Activated CD4-positive, alpha-beta T cell treated with anti-CD3 and anti-CD28 coated beads for 48 hours (primary cell): ENCODE measurements around the gene CAMTA1.

Experiments used
- DNase-seq: peaks from one replicate; pipeline ENCODE4 v3.0.0-alpha.2; 2020

The CAMTA1 gene

GRCh38 chr1:7516929-7517328 is 731.7 kb downstream of the CAMTA1 start:
- no peak for DNase-seq

- DNase-seq = no peak
Measured at GRCh38 chr1:7517611-7518330, 732.5 kb downstream of the CAMTA1 start.

- DNase-seq = no peak
Measured at GRCh38 chr1:7518411-7518810, 733.2 kb downstream of the CAMTA1 start.

- no peak for DNase-seq
Measured at GRCh38 chr1:7519181-7519860, 734.1 kb downstream of the CAMTA1 start.

- no peak for DNase-seq
Measured at GRCh38 chr1:7519861-7520395, 734.7 kb downstream of the CAMTA1 start.

- no peak for DNase-seq
Measured at GRCh38 chr1:7520496-7520895, 735.2 kb downstream of the CAMTA1 start.

GRCh38 chr1:7524341-7525337 is 739.4 kb downstream of the CAMTA1 start:
- no peak for DNase-seq

GRCh38 chr1:7525338-7526063 is 740.2 kb downstream of the CAMTA1 start:
- DNase-seq = no peak

GRCh38 chr1:7526196-7526866 is 741.1 kb downstream of the CAMTA1 start:
- DNase-seq = no peak

GRCh38 chr1:7526867-7527732 is 741.8 kb downstream of the CAMTA1 start:
- DNase-seq = no peak

GRCh38 chr1:7527733-7528045 is 742.4 kb downstream of the CAMTA1 start:
- DNase-seq = no peak

GRCh38 chr1:7528386-7529198 is 743.3 kb downstream of the CAMTA1 start:
- no peak for DNase-seq

- no peak for DNase-seq
Measured at GRCh38 chr1:7529917-7530316, 744.7 kb downstream of the CAMTA1 start.

- DNase-seq = no peak
Measured at GRCh38 chr1:7531562-7532340, 746.5 kb downstream of the CAMTA1 start.

- DNase-seq = no peak
Measured at GRCh38 chr1:7533006-7533405, 747.8 kb downstream of the CAMTA1 start.

- no peak for DNase-seq
Measured at GRCh38 chr1:7534061-7534825, 749.0 kb downstream of the CAMTA1 start.

GRCh38 chr1:7535016-7535415 is 749.8 kb downstream of the CAMTA1 start:
- no peak for DNase-seq
